Eye (tissue), 1 donor: ENCODE results near the gene MARCHF4.

Experiments
- DNase-seq: peaks from one replicate; pipeline ENCODE4 v3.0.0-alpha.2; 2015

MARCHF4 gene

GRCh38 chr2:216371721-216372702 is at the start of gene MARCHF4:
Gene MARCHF4 (minus strand): TSS chr2:216372483. CDS start chr2:216370260, 2,223 bp downstream.
- peak; percentile 93 for DNase-seq

GRCh38 chr2:216420367-216421101 is 48.3 kb upstream of the MARCHF4 start:
- no peak for DNase-seq

GRCh38 chr2:216418981-216419380 is 46.7 kb upstream of the MARCHF4 start:
- no peak for DNase-seq

- no peak for DNase-seq
Observed at GRCh38 chr2:216416571-216417307, 44.5 kb upstream of the MARCHF4 start.

- no peak for DNase-seq
Observed at GRCh38 chr2:216415541-216415940, 43.3 kb upstream of the MARCHF4 start.

- no peak for DNase-seq
Observed at GRCh38 chr2:216414772-216415319, 42.6 kb upstream of the MARCHF4 start.

GRCh38 chr2:216413882-216414281 is 41.6 kb upstream of the MARCHF4 start:
- DNase-seq: no peak

GRCh38 chr2:216412022-216412999 is 40.0 kb upstream of the MARCHF4 start, which contains the start of gene SMARCAL1:
Gene SMARCAL1 (plus strand): TSS chr2:216412484. CDS start chr2:216414705, 2,221 bp downstream.
- peak; percentile 100 for DNase-seq

GRCh38 chr2:216410550-216410949 is 38.3 kb upstream of the MARCHF4 start:
- DNase-seq: no peak

GRCh38 chr2:216408426-216409290 is 36.4 kb upstream of the MARCHF4 start:
- peak; percentile 19 for DNase-seq

GRCh38 chr2:216406826-216407225 is 34.5 kb upstream of the MARCHF4 start:
- DNase-seq: peak; percentile 16

GRCh38 chr2:216405588-216405987 is 33.3 kb upstream of the MARCHF4 start:
- no peak for DNase-seq

- peak; percentile 42 for DNase-seq
Observed at GRCh38 chr2:216404010-216404618, 31.8 kb upstream of the MARCHF4 start.

- no peak for DNase-seq
Observed at GRCh38 chr2:216402751-216403150, 30.5 kb upstream of the MARCHF4 start.

GRCh38 chr2:216399621-216400020 is 27.3 kb upstream of the MARCHF4 start:
- no peak for DNase-seq

- DNase-seq: no peak
Observed at GRCh38 chr2:216394881-216395280, 22.6 kb upstream of the MARCHF4 start.

GRCh38 chr2:216392945-216393840 is 20.9 kb upstream of the MARCHF4 start:
- DNase-seq: no peak

GRCh38 chr2:216392018-216392562 is 19.8 kb upstream of the MARCHF4 start:
- no peak for DNase-seq
